Endothelial cell of umbilical vein (primary cell): ENCODE results near the gene DKKL1.

Source experiments
- CTCF ChIP-seq, 2 donors: IDR thresholded peaks; 1 replicate in 1 of 2; 2 replicates in 1 of 2; pipeline ENCODE4 v1.5.1; 2011; ENCODE audit warnings: low read length in 2 of 2, mild to moderate bottlenecking in 2 of 2, moderate library complexity in 2 of 2, control low read depth in 1 of 2, inconsistent platforms in 1 of 2, low read depth in 1 of 2; ENCODE audit not compliant: insufficient read depth in 1 of 2; ENCODE audit errors: extremely low read depth in 1 of 2
- EZH2 ChIP-seq: IDR thresholded peaks from 2 replicates; pipeline ENCODE4 v1.6.1; 2012; ENCODE audit warnings: borderline replicate concordance, low read depth, mild to moderate bottlenecking, moderate library complexity, low read length, inconsistent platforms; ENCODE audit not compliant: severe bottlenecking
- MAX ChIP-seq: IDR thresholded peaks from 2 replicates; pipeline ENCODE4 v1.6.1; 2011; ENCODE audit not compliant: insufficient read depth, insufficient read length
- MYC ChIP-seq: IDR thresholded peaks from one replicate; pipeline ENCODE4 v1.6.1; 2011; ENCODE audit warnings: mild to moderate bottlenecking, low read depth, low read length
- POLR2A ChIP-seq: IDR thresholded peaks from 2 replicates; pipeline ENCODE4 v1.6.1; 2012; ENCODE audit warnings: low read depth, mild to moderate bottlenecking, control low read depth, low read length
- POLR2AphosphoS5 ChIP-seq: IDR thresholded peaks from 2 replicates; pipeline ENCODE4 v1.6.1; 2012; ENCODE audit warnings: low read depth, mild to moderate bottlenecking, control low read depth, low read length, moderate library complexity; ENCODE audit not compliant: insufficient read depth

DNA sequence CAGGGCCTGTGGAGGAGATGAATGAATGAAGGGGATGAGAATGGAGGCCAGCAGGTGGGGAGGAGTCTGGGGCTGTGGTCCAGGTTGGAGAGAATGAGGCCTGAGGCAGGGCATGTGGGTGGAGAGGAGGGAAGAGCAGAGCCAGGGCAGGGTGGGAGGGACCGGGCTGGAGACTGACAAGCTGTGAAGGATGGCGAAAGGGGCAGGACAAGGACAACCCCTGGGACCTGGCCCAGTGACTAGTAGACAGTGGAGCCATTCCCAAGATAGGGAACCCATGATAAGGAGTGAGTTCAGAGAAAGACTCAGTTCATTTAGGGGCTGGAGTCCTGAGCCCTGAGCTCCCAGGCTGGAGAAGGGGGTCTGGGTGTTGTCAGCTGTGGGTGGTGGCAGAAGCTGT lies 56.5 kb downstream of the DKKL1 start:
- no peak for TF ChIP-seq CTCF (IDR thresholded peaks at IDR 0.05; ENCODE audit: extremely low read depth in 1 of 2, insufficient read depth in 1 of 2, low read depth in 1 of 2, low read length in 2 of 2)
- TF ChIP-seq EZH2: no peak
- no peak for TF ChIP-seq POLR2AphosphoS5
- TF ChIP-seq MAX: no peak
- TF ChIP-seq POLR2A: no peak
- TF ChIP-seq MYC: no peak
